Small intestine (tissue), 7 donors: ENCODE data around the gene SYNE2. TPM values are rescaled to one million over a fixed set of nuclear protein-coding genes. Genes with fewer than 3 reads are reported as not detected.
A peak's percentile ranks its signal among the peaks of the same experiment; 100 is the strongest.

Experiments used
- DNase-seq, 2 donors: peaks; one replicate each; pipeline versions ENCODE4 v3.0.0 to v3.0.0-alpha.2; 2013
- FAIRE-seq: peaks from 2 replicates; lab custom pipeline; 2012; peaks lifted over from hg19 to GRCh38; lab: Jason Lieb, UNC
- H3K27ac ChIP-seq, 3 donors: one replicate each; pipeline ENCODE4 v1.5.1; 2013; ENCODE audit warnings: low read length in 2 of 3, mild to moderate bottlenecking in 2 of 3, control low read depth in 1 of 3, inconsistent platforms in 1 of 3, low read depth in 1 of 3, moderate library complexity in 1 of 3
- H3K27me3 ChIP-seq, 3 donors: one replicate each; pipeline ENCODE4 v1.6.1; 2013; ENCODE audit warnings: low read length in 3 of 3, inconsistent platforms in 1 of 3; ENCODE audit not compliant: control insufficient read depth in 3 of 3, insufficient read depth in 3 of 3
- H3K36me3 ChIP-seq, 3 donors: one replicate each; pipeline ENCODE4 v1.6.1; 2013; ENCODE audit warnings: low read length in 3 of 3, inconsistent platforms in 1 of 3, low read depth in 1 of 3, mild to moderate bottlenecking in 1 of 3, moderate library complexity in 1 of 3; ENCODE audit not compliant: control insufficient read depth in 3 of 3, insufficient read depth in 2 of 3
- H3K4me1 ChIP-seq, 3 donors: one replicate each; pipeline ENCODE4 v1.6.1; 2013; ENCODE audit warnings: low read length in 2 of 3, inconsistent platforms in 1 of 3, low read depth in 1 of 3, mild to moderate bottlenecking in 1 of 3, moderate library complexity in 1 of 3; ENCODE audit not compliant: control insufficient read depth in 3 of 3, insufficient read depth in 2 of 3
- H3K4me3 ChIP-seq, 3 donors: one replicate each; pipeline ENCODE4 v1.5.1; 2013; ENCODE audit warnings: low read length in 3 of 3, control low read depth in 1 of 3, inconsistent platforms in 1 of 3, low read depth in 1 of 3, mild to moderate bottlenecking in 1 of 3, moderate library complexity in 1 of 3
- H3K9me3 ChIP-seq, 2 donors: one replicate each; pipeline ENCODE4 v1.6.1; 2013; ENCODE audit warnings: low read depth in 1 of 2, low read length in 1 of 2; ENCODE audit not compliant: control insufficient read depth in 2 of 2, insufficient read depth in 1 of 2
- WGBS, 3 donors: extraction: QIAGEN DNeasy Blood & Tissue Kit; methylation state at CpG; one replicate each; pipeline ENCODE4 v1.1.7; 2013; 5-methylcytosine and 5-hydroxymethylcytosine counted together
- polyA plus RNA-seq, 4 donors: library from polyadenylated mRNA; stranded (reverse) in 3 of 4; unstranded in 1 of 4; fragments of 200-250 nt in 3 of 4; fragments of 120-200 nt in 1 of 4; gene quantifications; one replicate each; pipeline versions ENCODE4 v1.2.1 to v1.2.3, GENCODE V29; 2013
- donor health status: healthy with polysubstance abuse.
- donor health status: control.
- donor health status: control.
- donor health status: Bipolar disorder and iron deficiency.
- donor health status: healthy.

SYNE2 gene
- polyA plus RNA-seq, 4 donors: 13.8 to 47.4 (median 32.9) TPM

- FAIRE-seq: no peak
- no peaks in the 10 kb centered on the region for H3K4me1 ChIP-seq
- no peaks in the 10 kb centered on the region for H3K9me3 ChIP-seq
- H3K36me3 ChIP-seq: no peaks in the 10 kb centered on the region
- H3K27me3 ChIP-seq: no peaks in the 10 kb centered on the region
- no peak overlapping the region for H3K27ac ChIP-seq
- H3K4me3 ChIP-seq: no peak overlapping the region
- no peak for DNase-seq
Observed at GRCh38 chr14:63848890-63849289, 3.9 kb upstream of the SYNE2 start.

GRCh38 chr14:63852271-63852816, 460 bp upstream of the SYNE2 start:
- peak in 1 of 2 donors; percentile 43 for DNase-seq

GRCh38 chr14:63853831-63854293, 1.1 kb downstream of the SYNE2 start:
- DNase-seq (peak; percentile 69 to 70), FAIRE-seq (no peak)
- 1% methylated on average over 17 to 18 of the region's 18 CpGs for WGBS, 3 donors

More at GRCh38 chr14:63852271-63852816, 460 bp upstream of the SYNE2 start:
- Histone ChIP-seq H3K4me1 (peaks cover 4 to 10% (median 8%) of the 10 kb centered on the region in 3 donors), H3K9me3 (no peaks in the 10 kb centered on the region), H3K4me3 (peak overlapping the region in 2 of 3 donors; percentile 61 to 92), H3K27ac (peak overlapping the region; percentile 8 to 90 (median 77)), H3K36me3 (no peaks in the 10 kb centered on the region), H3K27me3 (no peaks in the 10 kb centered on the region)
- WGBS, 3 donors: 8 to 12% (median 11%) methylated on average over 18 of the region's 18 CpGs
- no peak for FAIRE-seq

GRCh38 chr14:63854330-63854729, 1.5 kb downstream of the SYNE2 start:
- Histone ChIP-seq H3K27ac (peak overlapping the region in 1 of 3 donors; percentile 90), H3K36me3 (no peaks in the 10 kb centered on the region), H3K9me3 (no peaks in the 10 kb centered on the region), H3K27me3 (no peaks in the 10 kb centered on the region), H3K4me3 (peak overlapping the region; percentile 54 to 92 (median 81)), H3K4me1 (peaks cover 4 to 10% (median 8%) of the 10 kb centered on the region in 3 donors)
- no peak for DNase-seq
- 7 to 23% (median 18%) methylated on average over 5 of the region's 5 CpGs for WGBS, 3 donors
- FAIRE-seq: no peak

More at GRCh38 chr14:63853831-63854293, 1.1 kb downstream of the SYNE2 start:
- Histone ChIP-seq H3K9me3 (no peaks in the 10 kb centered on the region), H3K36me3 (no peaks in the 10 kb centered on the region), H3K4me1 (peaks cover 4 to 10% (median 8%) of the 10 kb centered on the region in 3 donors), H3K4me3 (peak overlapping the region; percentile 54 to 92 (median 81)), H3K27me3 (no peaks in the 10 kb centered on the region), H3K27ac (peak overlapping the region; percentile 77 to 92 (median 90))

GRCh38 chr14:63855281-63855680, 2.5 kb downstream of the SYNE2 start:
- Histone ChIP-seq H3K36me3 (no peaks in the 10 kb centered on the region), H3K4me3 (no peak overlapping the region), H3K9me3 (no peaks in the 10 kb centered on the region), H3K27me3 (no peaks in the 10 kb centered on the region), H3K4me1 (peaks cover 4 to 10% (median 8%) of the 10 kb centered on the region in 3 donors), H3K27ac (peak overlapping the region in 1 of 3 donors; percentile 54)
- WGBS, 3 donors: 46 to 69% (median 60%) methylated on average over 4 of the region's 4 CpGs
- FAIRE-seq (no peak), DNase-seq (peak; percentile 53 to 55)

GRCh38 chr14:63857466-63858030, 4.7 kb downstream of the SYNE2 start:
- FAIRE-seq: no peak
- Histone ChIP-seq H3K4me3 (no peak overlapping the region), H3K9me3 (no peaks in the 10 kb centered on the region), H3K4me1 (peaks cover 4 to 12% (median 10%) of the 10 kb centered on the region in 3 donors), H3K27ac (no peak overlapping the region), H3K36me3 (peaks cover 0 to 3% (median 0%) of the 10 kb centered on the region in 3 donors), H3K27me3 (no peaks in the 10 kb centered on the region)
- no peak for DNase-seq
- 81 to 85% (median 82%) methylated on average over 3 of the region's 3 CpGs for WGBS, 3 donors

GRCh38 chr14:63860146-63860545, 7.3 kb downstream of the SYNE2 start:
- Histone ChIP-seq H3K4me1 (peaks cover 3 to 12% (median 6%) of the 10 kb centered on the region in 3 donors), H3K36me3 (peaks cover 0 to 3% (median 0%) of the 10 kb centered on the region in 3 donors), H3K27ac (no peak overlapping the region), H3K27me3 (no peaks in the 10 kb centered on the region), H3K9me3 (no peaks in the 10 kb centered on the region), H3K4me3 (no peak overlapping the region)
- 0 to 11% (median 3%) methylated on average over 1 of the region's 1 CpG for WGBS, 3 donors
- FAIRE-seq (no peak), DNase-seq (no peak)

- Histone ChIP-seq H3K36me3 (peaks cover 0 to 3% (median 0%) of the 10 kb centered on the region in 3 donors), H3K4me1 (peaks cover 0 to 6% (median 0%) of the 10 kb centered on the region in 3 donors), H3K4me3 (no peak overlapping the region), H3K9me3 (no peaks in the 10 kb centered on the region), H3K27ac (no peak overlapping the region), H3K27me3 (no peaks in the 10 kb centered on the region)
- FAIRE-seq (no peak), DNase-seq (no peak)
- WGBS, 3 donors: 85% methylated on average over 8 of the region's 8 CpGs
Observed at GRCh38 chr14:63862163-63862562, 9.4 kb downstream of the SYNE2 start.
